Karpas-422 (cell line): ENCODE measurements around the gene PTCH2. TPM values are rescaled to one million over a fixed set of nuclear protein-coding genes. Genes with fewer than 3 reads are reported as not detected.
A peak's percentile ranks its signal among the peaks of the same experiment; 100 is the strongest.

Experiments
- DNase-seq: peaks from one replicate; pipeline ENCODE4 v3.0.0-alpha.2; 2015
- H2AFZ ChIP-seq: fragments of 200-600 bp; sonication (generic); 2 replicates; pipeline ENCODE4 v1.6.1; 2014; ENCODE audit warnings: antibody characterized with exemption, low read length, mixed read lengths
- H3K27ac ChIP-seq: fragments of 200-600 bp; sonication (generic); 2 replicates; pipeline ENCODE4 v1.5.1; 2014; ENCODE audit warnings: mild to moderate bottlenecking, low read length, moderate library complexity
- H3K27me3 ChIP-seq: fragments of 200-600 bp; sonication (generic); 2 replicates; pipeline ENCODE4 v1.6.1; 2014; ENCODE audit warnings: low read length, mixed read lengths
- H3K36me3 ChIP-seq: fragments of 200-600 bp; sonication (generic); 2 replicates; pipeline ENCODE4 v1.6.1; 2014; ENCODE audit warnings: low read length, mixed read lengths; ENCODE audit not compliant: insufficient read depth
- H3K4me1 ChIP-seq: fragments of 200-600 bp; sonication (generic); 2 replicates; pipeline ENCODE4 v1.6.1; 2014; ENCODE audit warnings: mild to moderate bottlenecking, low read length, mixed read lengths
- H3K4me2 ChIP-seq: fragments of 200-600 bp; sonication (generic); 2 replicates; pipeline ENCODE4 v1.6.1; 2014; ENCODE audit warnings: low read length, low read depth, mild to moderate bottlenecking; ENCODE audit not compliant: poor library complexity, severe bottlenecking
- H3K4me3 ChIP-seq: fragments of 200-600 bp; sonication (generic); 2 replicates; pipeline ENCODE4 v1.5.1; 2014; ENCODE audit warnings: mild to moderate bottlenecking, antibody characterized with exemption, low read length, mixed read lengths
- H3K79me2 ChIP-seq: fragments of 200-600 bp; sonication (generic); 2 replicates; pipeline ENCODE4 v1.6.1; 2014; ENCODE audit warnings: mild to moderate bottlenecking, low read length, mixed read lengths
- H3K9ac ChIP-seq: fragments of 200-600 bp; sonication (generic); 2 replicates; pipeline ENCODE4 v1.6.0; 2014; ENCODE audit warnings: low read length
- H3K9me2 ChIP-seq: fragments of 200-600 bp; sonication (generic), shearing (Covaris generic); replicated peaks from 2 replicates; pipeline ENCODE4 v1.6.0; 2014; ENCODE audit warnings: mild to moderate bottlenecking, low read length, moderate library complexity; ENCODE audit not compliant: insufficient read depth
- H3K9me3 ChIP-seq: fragments of 300-700, 200-600 bp; sonication (generic); 2 replicates; pipeline ENCODE4 v1.6.1; 2014; ENCODE audit warnings: low read length, mixed read lengths
- H4K20me1 ChIP-seq: fragments of 200-600 bp; sonication (generic); 2 replicates; pipeline ENCODE4 v1.6.1; 2014; ENCODE audit warnings: mild to moderate bottlenecking, antibody characterized with exemption, low read length, low read depth; ENCODE audit not compliant: insufficient read depth
- total RNA-seq: library from RNA; depleted of rRNA; stranded (reverse); fragments of >200 nt; shearing (Covaris generic); gene quantifications from 2 replicates; pipeline ENCODE4 v1.2.3, GENCODE V29; 2014; ENCODE audit warnings: low replicate concordance

PTCH2 gene
- total RNA-seq, 1 experiment from 2014 or later: 0.04 TPM

GRCh38 chr1:44786841-44787426 is 56.1 kb downstream of the PTCH2 start:
- DNase-seq: no peak
- peak overlapping the region; percentile 86 for H3K4me2 ChIP-seq
- H3K9me3 ChIP-seq: no peaks in the 10 kb centered on the region
- no peak overlapping the region for H3K27ac ChIP-seq
- H3K9me2 ChIP-seq: no peaks in the 10 kb centered on the region
- H3K9ac ChIP-seq: peak overlapping the region; percentile 94
- H4K20me1 ChIP-seq: no peaks in the 10 kb centered on the region
- peak overlapping the region; percentile 82; the same call in 1 of the 2 replicates for H3K4me3 ChIP-seq
- no peaks in the 10 kb centered on the region for H3K79me2 ChIP-seq
- H2AFZ ChIP-seq: peak overlapping the region; percentile 88
- H3K36me3 ChIP-seq: no peaks in the 10 kb centered on the region
- peaks cover 41% of the 10 kb centered on the region for H3K4me1 ChIP-seq
- no peaks in the 10 kb centered on the region for H3K27me3 ChIP-seq

GRCh38 chr1:44786138-44786840 is 56.8 kb downstream of the PTCH2 start:
- Histone ChIP-seq H3K9me2 (no peaks in the 10 kb centered on the region), H3K9ac (peak overlapping the region; percentile 94), H3K9me3 (no peaks in the 10 kb centered on the region), H3K27me3 (no peaks in the 10 kb centered on the region), H3K4me3 (peak overlapping the region; percentile 82), H3K4me1 (peaks cover 41% of the 10 kb centered on the region), H3K4me2 (peak overlapping the region; percentile 86), H2AFZ (peak overlapping the region; percentile 88), H3K79me2 (no peaks in the 10 kb centered on the region), H4K20me1 (no peaks in the 10 kb centered on the region), H3K27ac (no peak overlapping the region), H3K36me3 (no peaks in the 10 kb centered on the region)
- peak; percentile 92 for DNase-seq

- Histone ChIP-seq H3K4me2 (peak overlapping the region; percentile 86), H3K9me2 (no peaks in the 10 kb centered on the region), H3K9ac (peak overlapping the region; percentile 94), H3K9me3 (no peaks in the 10 kb centered on the region), H3K4me1 (peaks cover 41% of the 10 kb centered on the region), H4K20me1 (no peaks in the 10 kb centered on the region), H3K36me3 (no peaks in the 10 kb centered on the region), H3K27ac (peak overlapping the region; percentile 63; the same call in 1 of the 2 replicates), H2AFZ (peak overlapping the region; percentile 88; the same call in 1 of the 2 replicates), H3K79me2 (no peaks in the 10 kb centered on the region), H3K27me3 (no peaks in the 10 kb centered on the region), H3K4me3 (peak overlapping the region; percentile 82)
- no peak for DNase-seq
Measured at GRCh38 chr1:44785501-44786137, 57.4 kb downstream of the PTCH2 start.

- H3K27me3 ChIP-seq: no peaks in the 10 kb centered on the region
- no peaks in the 10 kb centered on the region for H3K9me3 ChIP-seq
- peaks cover 41% of the 10 kb centered on the region for H3K4me1 ChIP-seq
- H4K20me1 ChIP-seq: no peaks in the 10 kb centered on the region
- DNase-seq: no peak
- H3K36me3 ChIP-seq: no peaks in the 10 kb centered on the region
- H3K79me2 ChIP-seq: no peaks in the 10 kb centered on the region
- peak overlapping the region; percentile 94 for H3K9ac ChIP-seq
- peak overlapping the region; percentile 63 for H3K27ac ChIP-seq
- H2AFZ ChIP-seq: no peak overlapping the region
- no peaks in the 10 kb centered on the region for H3K9me2 ChIP-seq
- H3K4me3 ChIP-seq: peak overlapping the region; percentile 82
- H3K4me2 ChIP-seq: peak overlapping the region; percentile 86
Measured at GRCh38 chr1:44785029-44785380, 58.0 kb downstream of the PTCH2 start.

- Histone ChIP-seq H3K4me2 (peak overlapping the region; percentile 86), H3K79me2 (no peaks in the 10 kb centered on the region), H3K4me3 (peak overlapping the region; percentile 82), H3K9me3 (no peaks in the 10 kb centered on the region), H3K27ac (peak overlapping the region; percentile 80), H2AFZ (peak overlapping the region; percentile 65; the same call in 1 of the 2 replicates), H3K9ac (peak overlapping the region; percentile 94), H3K4me1 (peaks cover 41% of the 10 kb centered on the region), H3K36me3 (no peaks in the 10 kb centered on the region), H3K27me3 (no peaks in the 10 kb centered on the region), H4K20me1 (no peaks in the 10 kb centered on the region), H3K9me2 (no peaks in the 10 kb centered on the region)
- DNase-seq: peak; percentile 90
Measured at GRCh38 chr1:44784094-44785028, 58.7 kb downstream of the PTCH2 start.

- peak; percentile 73 for DNase-seq
- Histone ChIP-seq H3K9me2 (no peaks in the 10 kb centered on the region), H3K4me1 (peaks cover 41% of the 10 kb centered on the region), H3K36me3 (peaks cover under 1% of the 10 kb centered on the region; the same call in 1 of the 2 replicates), H3K27me3 (no peaks in the 10 kb centered on the region), H3K79me2 (no peaks in the 10 kb centered on the region), H3K9me3 (no peaks in the 10 kb centered on the region), H2AFZ (peak overlapping the region; percentile 65; the same call in 1 of the 2 replicates), H4K20me1 (no peaks in the 10 kb centered on the region), H3K4me2 (peak overlapping the region; percentile 86), H3K9ac (peak overlapping the region; percentile 94), H3K4me3 (peak overlapping the region; percentile 82), H3K27ac (peak overlapping the region; percentile 80)
Measured at GRCh38 chr1:44783697-44784093, 59.4 kb downstream of the PTCH2 start.

GRCh38 chr1:44780583-44781121 is 62.4 kb downstream of the PTCH2 start:
- Histone ChIP-seq H3K27ac (no peak overlapping the region), H3K27me3 (no peaks in the 10 kb centered on the region), H4K20me1 (peaks cover 27% of the 10 kb centered on the region; the same call in 1 of the 2 replicates), H3K4me1 (peaks cover 42% of the 10 kb centered on the region), H3K9me2 (no peaks in the 10 kb centered on the region), H2AFZ (no peak overlapping the region), H3K4me3 (no peak overlapping the region), H3K4me2 (no peak overlapping the region), H3K36me3 (peaks cover 28% of the 10 kb centered on the region), H3K9ac (no peak overlapping the region), H3K79me2 (peaks cover 24% of the 10 kb centered on the region), H3K9me3 (no peaks in the 10 kb centered on the region)
- peak; percentile 69 for DNase-seq
